ENCODE data around the gene PSTPIP2.

DNA sequence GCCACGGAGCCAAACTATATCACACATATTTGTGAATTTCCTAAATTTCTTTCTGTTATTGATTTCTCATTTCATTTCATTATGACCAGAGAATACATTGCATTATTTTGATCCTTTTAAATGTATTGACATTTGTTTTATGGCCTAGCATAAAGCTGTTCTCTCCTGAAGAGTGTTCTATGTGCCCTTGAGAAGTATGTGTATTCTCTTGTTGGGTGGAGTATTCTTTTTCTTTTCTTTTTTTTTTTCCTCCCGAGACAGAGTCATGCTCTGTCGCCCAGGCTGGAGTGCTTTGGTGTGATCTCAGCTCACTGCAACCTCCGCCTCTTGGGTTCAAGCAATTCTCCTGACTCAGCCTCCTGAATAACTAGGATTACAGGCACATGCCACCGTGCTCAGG, 37.3 kb upstream of the PSTPIP2 start:
- TF ChIP-seq, protein P1, sequence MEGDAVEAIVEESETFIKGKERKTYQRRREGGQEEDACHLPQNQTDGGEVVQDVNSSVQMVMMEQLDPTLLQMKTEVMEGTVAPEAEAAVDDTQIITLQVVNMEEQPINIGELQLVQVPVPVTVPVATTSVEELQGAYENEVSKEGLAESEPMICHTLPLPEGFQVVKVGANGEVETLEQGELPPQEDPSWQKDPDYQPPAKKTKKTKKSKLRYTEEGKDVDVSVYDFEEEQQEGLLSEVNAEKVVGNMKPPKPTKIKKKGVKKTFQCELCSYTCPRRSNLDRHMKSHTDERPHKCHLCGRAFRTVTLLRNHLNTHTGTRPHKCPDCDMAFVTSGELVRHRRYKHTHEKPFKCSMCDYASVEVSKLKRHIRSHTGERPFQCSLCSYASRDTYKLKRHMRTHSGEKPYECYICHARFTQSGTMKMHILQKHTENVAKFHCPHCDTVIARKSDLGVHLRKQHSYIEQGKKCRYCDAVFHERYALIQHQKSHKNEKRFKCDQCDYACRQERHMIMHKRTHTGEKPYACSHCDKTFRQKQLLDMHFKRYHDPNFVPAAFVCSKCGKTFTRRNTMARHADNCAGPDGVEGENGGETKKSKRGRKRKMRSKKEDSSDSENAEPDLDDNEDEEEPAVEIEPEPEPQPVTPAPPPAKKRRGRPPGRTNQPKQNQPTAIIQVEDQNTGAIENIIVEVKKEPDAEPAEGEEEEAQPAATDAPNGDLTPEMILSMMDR (IDR thresholded peaks at IDR 0.05): no peak
- no peak for TF ChIP-seq EZH2 (IDR thresholded peaks at IDR 0.05; ENCODE audit: borderline replicate concordance, insufficient read depth, low read depth, low read length, poor library complexity, severe bottlenecking)

Data from B cell (primary cell).